Measurements from ENCODE around the gene PTTG1IP. TPM values are rescaled to one million over a fixed set of nuclear protein-coding genes. Genes with fewer than 3 reads are reported as not detected.

PTTG1IP gene
- polyA plus RNA-seq, 1 experiment, result 249 TPM

- peaks cover 37% of the 10 kb centered on the region for H3K27me3 ChIP-seq (ENCODE audit: control insufficient read depth, insufficient read depth, low read length)
- ChIA-PET CTCF (no interaction called here), POLR2A (no interaction called here)
- DNase-seq (ENCODE audit: low read depth, low spot score), result no peak
- TF ChIP-seq CTCF (IDR thresholded peaks at IDR 0.05; ENCODE audit: low read depth, low read length), result no peak
- no peak overlapping the region for H3K27ac ChIP-seq (ENCODE audit: low read depth, low read length)
- no peaks in the 10 kb centered on the region; the same call in 1 of the 2 replicates for H3K9me3 ChIP-seq (ENCODE audit: control insufficient read depth, insufficient read depth, low read length)
- no peak overlapping the region for H3K4me3 ChIP-seq (ENCODE audit: low read depth, low read length)
These were observed 38.1 kb upstream of the PTTG1IP start for GRCh38 chr21:44911384-44912157.

- no peak for DNase-seq (ENCODE audit: low read depth, low spot score)
- CTCF ChIA-PET, result no interaction called here
- Histone ChIP-seq H3K27ac (ENCODE audit: low read depth, low read length) (no peak overlapping the region), H3K9me3 (ENCODE audit: control insufficient read depth, insufficient read depth, low read length) (no peaks in the 10 kb centered on the region; the same call in 1 of the 2 replicates), H3K27me3 (ENCODE audit: control insufficient read depth, insufficient read depth, low read length) (peaks cover 42% of the 10 kb centered on the region), H3K4me3 (ENCODE audit: low read depth, low read length) (no peak overlapping the region)
- POLR2A ChIA-PET, result no interaction called here
- TF ChIP-seq CTCF (IDR thresholded peaks at IDR 0.05; ENCODE audit: low read depth, low read length), result no peak
These were observed 37.5 kb upstream of the PTTG1IP start for GRCh38 chr21:44911068-44911383.

GRCh38 chr21:44910229-44911067 is 37.0 kb upstream of the PTTG1IP start:
- ChIA-PET CTCF (no interaction called here), POLR2A (no interaction called here)
- peaks cover 48% of the 10 kb centered on the region for H3K27me3 ChIP-seq (ENCODE audit: control insufficient read depth, insufficient read depth, low read length)
- H3K4me3 ChIP-seq (ENCODE audit: low read depth, low read length), result no peak overlapping the region
- no peak overlapping the region for H3K27ac ChIP-seq (ENCODE audit: low read depth, low read length)
- no peak for DNase-seq (ENCODE audit: low read depth, low spot score)
- no peaks in the 10 kb centered on the region; the same call in 1 of the 2 replicates for H3K9me3 ChIP-seq (ENCODE audit: control insufficient read depth, insufficient read depth, low read length)
- no peak for TF ChIP-seq CTCF (IDR thresholded peaks at IDR 0.05; ENCODE audit: low read depth, low read length)

- Histone ChIP-seq H3K9me3 (ENCODE audit: control insufficient read depth, insufficient read depth, low read length) (peaks cover 4% of the 10 kb centered on the region; the same call in 1 of the 2 replicates), H3K4me3 (ENCODE audit: low read depth, low read length) (no peak overlapping the region), H3K27me3 (ENCODE audit: control insufficient read depth, insufficient read depth, low read length) (peaks cover 51% of the 10 kb centered on the region), H3K27ac (ENCODE audit: low read depth, low read length) (no peak overlapping the region)
- no peak for TF ChIP-seq CTCF (IDR thresholded peaks at IDR 0.05; ENCODE audit: low read depth, low read length)
- POLR2A ChIA-PET, result no interaction called here
- CTCF ChIA-PET, result no interaction called here
- no peak for DNase-seq (ENCODE audit: low read depth, low spot score)
These were observed 36.2 kb upstream of the PTTG1IP start for GRCh38 chr21:44909719-44910118.

GRCh38 chr21:44908908-44909307 is 35.4 kb upstream of the PTTG1IP start:
- ChIA-PET POLR2A (no interaction called here), CTCF (no interaction called here)
- TF ChIP-seq CTCF (IDR thresholded peaks at IDR 0.05; ENCODE audit: low read depth, low read length), result no peak
- H3K9me3 ChIP-seq (ENCODE audit: control insufficient read depth, insufficient read depth, low read length), result peaks cover 5% of the 10 kb centered on the region; the same call in 1 of the 2 replicates
- peaks cover 51% of the 10 kb centered on the region for H3K27me3 ChIP-seq (ENCODE audit: control insufficient read depth, insufficient read depth, low read length)
- no peak overlapping the region for H3K4me3 ChIP-seq (ENCODE audit: low read depth, low read length)
- no peak for DNase-seq (ENCODE audit: low read depth, low spot score)
- H3K27ac ChIP-seq (ENCODE audit: low read depth, low read length), result no peak overlapping the region

Measured in AG04450 (cell line).